ENCODE data around the gene LCN12. TPM values are rescaled to one million over a fixed set of nuclear protein-coding genes. Genes with fewer than 3 reads are reported as not detected.
A peak's percentile ranks its signal among the peaks of the same experiment; 100 is the strongest.

LCN12 gene
- total RNA-seq, 3 donors from 2014 or later = 1.8 to 5.6 TPM; not detected in 1

GRCh38 chr9:136990242-136990911, 38.3 kb downstream of the LCN12 start:
- no peak overlapping the region for H3K4me3 ChIP-seq
- no peak for TF ChIP-seq POLR2A (IDR thresholded peaks at IDR 0.05)
- TF ChIP-seq CTCF (IDR thresholded peaks at IDR 0.05) = no peak
- TF ChIP-seq POLR2AphosphoS5 (IDR thresholded peaks at IDR 0.05) = no peak
- no peaks in the 10 kb centered on the region for H3K9me3 ChIP-seq
- intact Hi-C loops (cut with DNase I; ENCODE audit: low total_unique reads) = no loop called here
- peaks cover 4 to 12% of the 10 kb centered on the region in 2 donors for H3K4me1 ChIP-seq
- H3K36me3 ChIP-seq = no peaks in the 10 kb centered on the region
- no peak overlapping the region for H3K27ac ChIP-seq
- H3K27me3 ChIP-seq = peaks cover 5 to 8% of the 10 kb centered on the region in 2 donors
- no peak for DNase-seq (ENCODE audit: low spot score in 2 of 2)

- DNase-seq (ENCODE audit: low spot score in 2 of 2) = peak; percentile 86 to 92
- no peaks in the 10 kb centered on the region for H3K36me3 ChIP-seq
- H3K9me3 ChIP-seq = no peaks in the 10 kb centered on the region
- peaks cover 7 to 27% of the 10 kb centered on the region in 2 donors for H3K4me1 ChIP-seq
- H3K27ac ChIP-seq = peak within 1 kb of the TSS; percentile 94 to 98
- H3K27me3 ChIP-seq = no peaks in the 10 kb centered on the region
- intact Hi-C loops (cut with DNase I; ENCODE audit: low total_unique reads) = no loop called here
- H3K4me3 ChIP-seq = peak within 1 kb of the TSS; percentile 55 to 83 (median 79)
- TF ChIP-seq POLR2A (IDR thresholded peaks at IDR 0.05) (no peak), CTCF (IDR thresholded peaks at IDR 0.05) (peak in 1 of 3 donors; percentile 15), POLR2AphosphoS5 (IDR thresholded peaks at IDR 0.05) (peak in 2 of 3 donors; percentile 2 to 34)
Measured at GRCh38 chr9:136991993-136992818, 40.1 kb downstream of the LCN12 start, which contains the start of gene PAXX. TSS of gene PAXX (plus strand) at chr9:136992422. CDS start at chr9:136992444, 22 bp downstream.

GRCh38 chr9:136992819-136993369, 40.8 kb downstream of the LCN12 start:
- DNase-seq (ENCODE audit: low spot score in 2 of 2) = no peak
- Histone ChIP-seq H3K9me3 (no peaks in the 10 kb centered on the region), H3K4me3 (peak overlapping the region; percentile 55 to 83 (median 79)), H3K27me3 (no peaks in the 10 kb centered on the region), H3K36me3 (no peaks in the 10 kb centered on the region), H3K27ac (peak overlapping the region; percentile 94 to 98), H3K4me1 (peaks cover 7 to 27% of the 10 kb centered on the region in 2 donors)
- TF ChIP-seq CTCF (IDR thresholded peaks at IDR 0.05) (peak in 1 of 3 donors; percentile 1), POLR2A (IDR thresholded peaks at IDR 0.05) (no peak), POLR2AphosphoS5 (IDR thresholded peaks at IDR 0.05) (no peak)
- intact Hi-C loops (cut with DNase I; ENCODE audit: low total_unique reads) = no loop called here

GRCh38 chr9:136994180-136994887, 42.3 kb downstream of the LCN12 start:
- H3K36me3 ChIP-seq = no peaks in the 10 kb centered on the region
- H3K27me3 ChIP-seq = no peaks in the 10 kb centered on the region
- H3K27ac ChIP-seq = peak overlapping the region in 1 of 2 donors; percentile 7
- intact Hi-C loops (cut with DNase I; ENCODE audit: low total_unique reads) = no loop called here
- TF ChIP-seq POLR2AphosphoS5 (IDR thresholded peaks at IDR 0.05) = no peak
- TF ChIP-seq POLR2A (IDR thresholded peaks at IDR 0.05) = no peak
- no peak for TF ChIP-seq CTCF (IDR thresholded peaks at IDR 0.05)
- H3K4me3 ChIP-seq = peak overlapping the region in 1 of 3 donors; percentile 62
- no peaks in the 10 kb centered on the region for H3K9me3 ChIP-seq
- H3K4me1 ChIP-seq = peaks cover 7 to 27% of the 10 kb centered on the region in 2 donors
- no peak for DNase-seq (ENCODE audit: low spot score in 2 of 2)
